Keratinocyte (primary cell): ENCODE data around the gene TREH. TPM values are rescaled to one million over a fixed set of nuclear protein-coding genes. Genes with fewer than 3 reads are reported as not detected.

ENCODE experiments used
- DNase-seq: peaks from one replicate; pipeline ENCODE4 v3.0.0-alpha.2; 2011; ENCODE audit warnings: low read depth, missing footprints, low spot score
- FAIRE-seq: peaks from 2 replicates; lab custom pipeline; 2011; peaks lifted over from hg19 to GRCh38; lab: Jason Lieb, UNC
- H2AFZ ChIP-seq: 2 replicates; pipeline ENCODE4 v1.6.0; 2012; ENCODE audit warnings: low read length, control low read depth, inconsistent platforms; ENCODE audit not compliant: control insufficient read depth
- H3K27ac ChIP-seq: 2 replicates; pipeline ENCODE4 v1.5.1; 2011; ENCODE audit warnings: low read length; ENCODE audit not compliant: control insufficient read depth, insufficient read depth
- H3K27me3 ChIP-seq: 3 replicates; pipeline ENCODE4 v1.6.0; 2011; ENCODE audit warnings: low read length; ENCODE audit not compliant: control insufficient read depth, insufficient read depth; ENCODE audit errors: extremely low read depth
- H3K36me3 ChIP-seq, 2 experiments: 2 replicates in 1 of 2; 3 replicates in 1 of 2; pipeline ENCODE4 v1.5.1; 2011; ENCODE audit warnings: low read length in 2 of 2, mild to moderate bottlenecking in 1 of 2; ENCODE audit not compliant: control insufficient read depth in 2 of 2, insufficient read depth in 2 of 2; ENCODE audit errors: extremely low read depth in 1 of 2
- H3K4me1 ChIP-seq: 3 replicates; pipeline ENCODE4 v1.5.1; 2011; ENCODE audit warnings: low read length; ENCODE audit not compliant: control insufficient read depth, insufficient read depth; ENCODE audit errors: extremely low read depth
- H3K4me2 ChIP-seq: 3 replicates; pipeline ENCODE4 v1.6.0; 2011; ENCODE audit warnings: low read depth, low read length; ENCODE audit not compliant: control insufficient read depth, insufficient read depth; ENCODE audit errors: extremely low read depth
- H3K4me3 ChIP-seq, 3 experiments: fragments of 200-600 bp in 1 of 3; sonication (generic) in 1 of 3; 2 replicates in 2 of 3; 3 replicates in 1 of 3; pipeline ENCODE4 v1.5.1; 2011 to 2016; ENCODE audit warnings: low read length in 3 of 3, mild to moderate bottlenecking in 3 of 3, control low read depth in 2 of 3, inconsistent platforms in 1 of 3, low read depth in 1 of 3, mixed read lengths in 1 of 3, mixed run types in 1 of 3, moderate library complexity in 1 of 3; ENCODE audit not compliant: control insufficient read depth in 2 of 3, insufficient read depth in 2 of 3; ENCODE audit errors: extremely low read depth in 1 of 3
- H3K79me2 ChIP-seq: 2 replicates; pipeline ENCODE4 v1.6.0; 2012; ENCODE audit warnings: low read length; ENCODE audit not compliant: control insufficient read depth, insufficient read depth
- H3K9ac ChIP-seq: 3 replicates; pipeline ENCODE4 v1.6.0; 2011; ENCODE audit warnings: low read length; ENCODE audit not compliant: control insufficient read depth, insufficient read depth; ENCODE audit errors: extremely low read depth
- H3K9me1 ChIP-seq: 3 replicates; pipeline ENCODE4 v1.6.0; 2011; ENCODE audit warnings: low read length; ENCODE audit not compliant: control insufficient read depth, insufficient read depth; ENCODE audit errors: extremely low read depth
- H3K9me3 ChIP-seq: 2 replicates; pipeline ENCODE4 v1.5.1; 2012; ENCODE audit warnings: low read depth, low read length; ENCODE audit not compliant: control insufficient read depth
- H4K20me1 ChIP-seq: 3 replicates; pipeline ENCODE4 v1.6.0; 2011; ENCODE audit warnings: low read length; ENCODE audit not compliant: control insufficient read depth, insufficient read depth; ENCODE audit errors: extremely low read depth
- CTCF ChIP-seq, 3 experiments: IDR thresholded peaks in 1 of 3; conservative IDR thresholded peaks in 1 of 3; optimal IDR thresholded peaks in 1 of 3; 2 replicates in 2 of 3; 3 replicates in 1 of 3; pipeline versions ENCODE3 to v1.5.1; 2011; ENCODE audit warnings: low read length in 3 of 3, mild to moderate bottlenecking in 3 of 3, moderate library complexity in 2 of 3, control low read depth in 1 of 3, inconsistent platforms in 1 of 3; ENCODE audit not compliant: insufficient read depth in 2 of 3; ENCODE audit errors: extremely low read depth in 1 of 3
- EZH2 ChIP-seq: IDR thresholded peaks from one replicate; pipeline ENCODE4 v1.6.1; 2012; ENCODE audit warnings: inconsistent platforms, mild to moderate bottlenecking, low read length, moderate library complexity
- dilution Hi-C: fragments of 300-500 bp; cut with MboI; formaldehyde crosslinking; loops from one replicate; pipeline ENCODE4 v1.7.0; 2020; ENCODE audit warnings: low sequenced_read_pairs; ENCODE audit not compliant: extremely low pct_ligation_motif_present
- polyA plus RNA-seq, 5 experiments: library from polyadenylated mRNA; depleted of rRNA in 3 of 5; stranded (reverse) in 3 of 5; stranded (forward) in 1 of 5; unstranded in 1 of 5; fragments of >200 nt; gene quantifications; 1 replicate in 1 of 5; 2 replicates in 3 of 5; 3 replicates in 1 of 5; pipeline versions ENCODE4 v1.2.1 to v1.2.3, GENCODE V29; 2011 to 2012; ENCODE audit warnings: missing spikeins in 2 of 5, low read depth in 1 of 5, low replicate concordance in 1 of 5

The TREH gene
- polyA plus RNA-seq, 1 donor (not counting 4 experiments of a cell fraction or from before 2014, with no cell fraction given): not detected

GRCh38 chr11:118643995-118644345 lies 35.5 kb downstream of the TREH start:
- no peaks in the 10 kb centered on the region for H4K20me1 ChIP-seq
- H3K79me2 ChIP-seq: no peaks in the 10 kb centered on the region
- FAIRE-seq (no peak), DNase-seq (no peak)
- no peak overlapping the region for H3K4me2 ChIP-seq
- no peaks in the 10 kb centered on the region for H3K27me3 ChIP-seq
- H3K4me1 ChIP-seq: peaks cover 13% of the 10 kb centered on the region
- no peak overlapping the region for H3K4me3 ChIP-seq
- H3K9me3 ChIP-seq: no peaks in the 10 kb centered on the region
- dilution Hi-C loops: no loop called here
- no peak overlapping the region for H3K9ac ChIP-seq
- peaks cover 35 to 38% of the 10 kb centered on the region in 2 experiments for H3K36me3 ChIP-seq
- no peak overlapping the region for H3K27ac ChIP-seq
- H2AFZ ChIP-seq: no peak overlapping the region
- peaks cover 3% of the 10 kb centered on the region for H3K9me1 ChIP-seq
- TF ChIP-seq CTCF (optimal IDR thresholded peaks at IDR 0.05 in 1 of 3, IDR thresholded peaks at IDR 0.05 in 1 of 3, conservative IDR thresholded peaks at IDR 0.05 in 1 of 3; ENCODE audit: extremely low read depth in 1 of 3, insufficient read depth in 2 of 3, low read length in 3 of 3) (no peak), EZH2 (no peak)

- Histone ChIP-seq H3K9me1 (peaks cover 3% of the 10 kb centered on the region), H3K36me3 (peaks cover 36 to 38% of the 10 kb centered on the region in 2 experiments), H3K4me3 (no peak overlapping the region), H2AFZ (no peak overlapping the region), H3K9ac (no peak overlapping the region), H3K9me3 (no peaks in the 10 kb centered on the region), H3K27me3 (no peaks in the 10 kb centered on the region), H3K79me2 (no peaks in the 10 kb centered on the region), H3K27ac (no peak overlapping the region), H3K4me2 (no peak overlapping the region), H3K4me1 (peaks cover 13% of the 10 kb centered on the region), H4K20me1 (no peaks in the 10 kb centered on the region)
- dilution Hi-C loops: no loop called here
- no peak for TF ChIP-seq CTCF (optimal IDR thresholded peaks at IDR 0.05 in 1 of 3, IDR thresholded peaks at IDR 0.05 in 1 of 3, conservative IDR thresholded peaks at IDR 0.05 in 1 of 3; ENCODE audit: extremely low read depth in 1 of 3, insufficient read depth in 2 of 3, low read length in 3 of 3)
- no peak for TF ChIP-seq EZH2
- FAIRE-seq (no peak), DNase-seq (no peak)
These were observed 36.1 kb downstream of the TREH start for GRCh38 chr11:118643142-118643994.
